Activated CD8-positive, alpha-beta memory T cell treated with anti-CD3 and anti-CD28 coated beads, Interleukin-2, amount 50 U/mL, for 48 hours (primary cell): Measurements from ENCODE around the gene SNORC.

Experiments
- DNase-seq: peaks from one replicate; pipeline ENCODE4 v3.0.0-alpha.2; 2020

Gene SNORC

DNA sequence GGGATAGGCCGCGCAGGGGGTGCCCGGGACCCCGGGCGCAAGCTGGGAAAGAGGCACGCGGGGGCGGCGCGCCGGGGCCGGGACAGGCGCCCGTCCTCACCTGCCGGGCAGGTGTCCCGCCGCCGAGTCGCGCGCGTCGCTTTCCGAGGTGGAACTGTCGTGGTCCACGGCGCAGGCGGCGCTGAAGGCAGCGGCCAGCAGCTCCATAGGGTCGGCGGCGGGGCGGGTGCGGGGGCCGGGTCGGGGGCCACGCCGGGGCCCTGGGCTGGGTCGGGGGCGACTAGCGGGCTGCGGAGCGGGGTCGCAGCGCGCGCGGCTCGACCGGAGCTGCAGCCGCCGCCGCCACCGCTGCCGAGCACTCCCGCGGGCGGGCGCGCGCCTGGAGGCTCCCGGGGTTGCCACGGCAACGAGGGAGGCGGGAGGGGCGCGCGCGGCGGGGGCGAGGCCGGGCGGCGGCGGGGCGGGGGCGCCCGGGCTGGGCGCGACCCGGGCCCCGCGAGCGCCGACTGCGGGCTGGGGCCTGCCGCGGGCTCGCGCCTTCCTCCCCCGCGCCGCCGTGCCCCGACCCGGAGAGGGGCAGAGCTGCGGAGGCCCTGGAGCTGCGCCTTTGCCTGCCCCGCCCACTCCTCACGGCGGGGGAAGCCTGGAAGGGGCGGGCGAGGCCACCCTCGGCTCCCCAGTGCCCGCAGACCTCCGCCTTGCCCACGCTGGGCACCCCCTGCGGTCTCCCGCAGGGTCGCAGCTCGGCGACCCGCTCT is 57.9 kb downstream of the SNORC start:
- DNase-seq: no peak
